Large intestine (tissue), 3 donors: Measurements from ENCODE around the gene KCTD17. TPM values are rescaled to one million over a fixed set of nuclear protein-coding genes. Genes with fewer than 3 reads are reported as not detected.

Experiments
- DNase-seq, 2 donors: peaks; one replicate each; pipeline versions ENCODE4 v3.0.0 to v3.0.0-alpha.2; 2013
- H3K27ac ChIP-seq: one replicate; pipeline ENCODE4 v1.5.1; 2013; ENCODE audit warnings: low read length
- H3K27me3 ChIP-seq: 2 replicates; pipeline ENCODE4 v1.6.1; 2013; ENCODE audit warnings: low read length; ENCODE audit not compliant: control insufficient read depth, insufficient read depth
- H3K36me3 ChIP-seq: 2 replicates; pipeline ENCODE4 v1.6.1; 2013; ENCODE audit warnings: low read length; ENCODE audit not compliant: control insufficient read depth, insufficient read depth
- H3K4me1 ChIP-seq: one replicate; pipeline ENCODE4 v1.6.1; 2013; ENCODE audit warnings: low read length; ENCODE audit not compliant: control insufficient read depth, insufficient read depth
- H3K4me3 ChIP-seq: one replicate; pipeline ENCODE4 v1.5.1; 2013; ENCODE audit warnings: low read length
- H3K9me3 ChIP-seq: one replicate; pipeline ENCODE4 v1.6.1; 2013; ENCODE audit warnings: mild to moderate bottlenecking, low read depth, low read length, moderate library complexity; ENCODE audit not compliant: control insufficient read depth
- WGBS: methylation state at CpG from one replicate; pipeline ENCODE4 v1.1.5; 2013; ENCODE audit warnings: low lambda C conversion rate; ENCODE audit not compliant: insufficient coverage; 5-methylcytosine and 5-hydroxymethylcytosine counted together
- polyA plus RNA-seq: library from polyadenylated mRNA; unstranded; fragments of 120-200 nt; gene quantifications from one replicate; pipeline ENCODE4 v1.2.1, GENCODE V29; 2013

The KCTD17 gene
- polyA plus RNA-seq, 1 donor = 14.1 TPM

DNA sequence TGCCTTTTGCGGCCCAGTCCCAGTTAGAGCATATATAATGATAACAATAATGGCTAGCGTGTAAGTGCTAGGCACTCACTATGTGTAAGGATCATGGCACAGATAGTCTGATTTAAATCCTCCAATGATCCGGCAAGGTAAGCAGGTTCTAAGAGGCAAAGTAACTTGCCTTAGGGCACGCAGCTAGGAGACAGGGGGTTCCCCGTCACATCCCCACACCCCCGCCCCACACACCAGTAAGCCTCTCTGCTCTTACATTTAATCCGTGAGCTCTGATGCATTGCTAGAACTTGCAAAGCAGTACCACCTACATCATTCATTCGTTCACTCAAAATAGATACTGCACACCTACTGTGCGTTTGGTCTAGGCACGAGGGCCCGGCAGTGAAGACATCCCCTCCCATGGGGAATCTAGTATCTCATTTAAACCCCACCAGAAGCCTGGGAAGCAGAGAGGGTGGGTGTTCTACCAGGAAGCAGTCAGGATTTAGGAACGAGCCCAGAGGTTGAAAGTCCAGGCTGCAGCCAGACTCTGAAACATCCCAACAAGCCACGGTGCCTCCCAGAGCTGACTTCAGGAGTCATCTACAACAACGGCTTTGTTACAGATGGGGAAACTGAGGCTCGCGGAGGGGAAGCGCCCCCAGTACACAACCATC, 37.3 kb downstream of the KCTD17 start:
- no peaks in the 10 kb centered on the region for H3K36me3 ChIP-seq
- peaks cover 2% of the 10 kb centered on the region for H3K4me1 ChIP-seq
- peak in 1 of 2 donors; percentile 42 for DNase-seq
- no CpG with 5 or more reads among the region's 17 CpGs for WGBS
- no peaks in the 10 kb centered on the region for H3K9me3 ChIP-seq
- H3K4me3 ChIP-seq = no peak overlapping the region
- H3K27ac ChIP-seq = no peak overlapping the region
- H3K27me3 ChIP-seq = no peaks in the 10 kb centered on the region

DNA sequence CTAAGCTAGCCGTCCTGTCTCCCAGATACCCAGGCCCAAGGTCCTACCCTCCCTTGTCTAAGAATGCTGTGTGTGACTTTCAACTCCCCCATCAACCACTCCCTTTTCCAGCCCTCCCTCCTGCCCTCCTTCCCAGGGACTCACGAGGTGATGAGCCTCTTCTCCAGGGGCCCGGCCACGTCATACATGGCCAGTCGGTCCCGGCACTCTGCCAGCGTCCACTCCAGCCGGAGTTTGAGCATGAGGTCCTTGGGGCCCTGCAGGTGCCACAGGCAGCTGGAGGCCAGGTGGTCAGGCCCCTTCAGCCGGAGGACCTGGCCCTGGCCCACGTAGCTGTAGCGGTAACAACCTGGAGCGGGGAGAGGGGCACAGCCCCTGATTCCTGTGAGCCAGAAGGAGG, 37.9 kb downstream of the KCTD17 start:
- DNase-seq = peak in 1 of 2 donors; percentile 53
- peaks cover 2% of the 10 kb centered on the region for H3K4me1 ChIP-seq
- whole genome bisulfite sequencing = no CpG with 5 or more reads among the region's 12 CpGs
- no peaks in the 10 kb centered on the region for H3K27me3 ChIP-seq
- no peaks in the 10 kb centered on the region for H3K36me3 ChIP-seq
- H3K4me3 ChIP-seq = no peak overlapping the region
- H3K9me3 ChIP-seq = no peaks in the 10 kb centered on the region
- H3K27ac ChIP-seq = no peak overlapping the region

- Histone ChIP-seq H3K9me3 (no peaks in the 10 kb centered on the region), H3K27me3 (no peaks in the 10 kb centered on the region), H3K36me3 (no peaks in the 10 kb centered on the region), H3K27ac (no peak overlapping the region), H3K4me3 (no peak overlapping the region), H3K4me1 (peaks cover 2% of the 10 kb centered on the region)
- WGBS = no CpG with 5 or more reads among the region's 9 CpGs
- no peak for DNase-seq
These were observed 39.6 kb downstream of the KCTD17 start for GRCh38 chr22:37090920-37091695.

DNA sequence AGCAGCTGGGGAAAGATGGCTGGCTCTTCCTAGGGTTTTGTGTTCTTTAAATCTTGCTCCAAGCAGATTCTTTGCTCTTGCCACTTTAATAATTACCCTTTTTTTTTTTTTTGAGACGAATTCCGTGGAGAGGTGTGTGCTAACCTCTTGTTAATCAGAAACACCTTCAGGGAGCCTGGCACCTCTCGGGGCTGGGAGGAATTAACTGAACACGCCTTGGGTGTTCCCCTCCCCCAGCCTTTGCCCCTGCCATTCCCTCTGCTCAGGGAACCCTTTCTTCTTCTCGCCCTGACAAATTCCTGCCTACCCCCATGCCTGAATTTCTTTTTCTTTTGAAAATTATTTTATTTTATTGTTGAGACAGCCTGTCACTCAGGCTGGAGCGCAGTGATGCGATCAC, 40.5 kb downstream of the KCTD17 start:
- no peaks in the 10 kb centered on the region for H3K27me3 ChIP-seq
- no CpG with 5 or more reads among the region's 7 CpGs for WGBS
- H3K9me3 ChIP-seq = no peaks in the 10 kb centered on the region
- H3K36me3 ChIP-seq = no peaks in the 10 kb centered on the region
- DNase-seq = no peak
- H3K4me1 ChIP-seq = peaks cover 2% of the 10 kb centered on the region
- no peak overlapping the region for H3K27ac ChIP-seq
- H3K4me3 ChIP-seq = no peak overlapping the region

DNA sequence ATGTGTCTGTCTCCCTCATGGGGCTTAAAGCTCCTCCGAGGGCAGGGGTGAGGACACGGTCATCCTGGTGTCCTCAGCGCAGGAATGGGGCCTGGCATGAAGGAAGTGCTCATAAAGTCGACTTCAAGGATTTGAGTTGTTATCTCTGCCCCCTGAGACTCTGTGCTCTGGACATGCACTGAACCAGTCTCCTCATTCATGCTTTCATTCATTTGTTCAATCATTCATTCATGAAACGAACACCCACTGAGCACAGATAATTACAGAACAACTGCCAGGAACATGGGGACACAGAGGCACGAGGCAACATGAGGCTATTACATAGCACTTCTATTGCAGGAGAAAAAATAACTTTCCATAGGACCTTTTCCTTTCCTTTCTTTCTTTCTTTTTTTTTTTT, 41.5 kb downstream of the KCTD17 start:
- no CpG with 5 or more reads among the region's 6 CpGs for WGBS
- no peak for DNase-seq
- Histone ChIP-seq H3K9me3 (no peaks in the 10 kb centered on the region), H3K36me3 (no peaks in the 10 kb centered on the region), H3K4me3 (no peak overlapping the region), H3K27ac (no peak overlapping the region), H3K4me1 (peaks cover 1% of the 10 kb centered on the region), H3K27me3 (no peaks in the 10 kb centered on the region)

- no peak overlapping the region for H3K4me3 ChIP-seq
- DNase-seq = no peak
- no peaks in the 10 kb centered on the region for H3K27me3 ChIP-seq
- peaks cover 5% of the 10 kb centered on the region for H3K4me1 ChIP-seq
- H3K36me3 ChIP-seq = no peaks in the 10 kb centered on the region
- H3K27ac ChIP-seq = no peak overlapping the region
- WGBS = 20% methylated on average over 1 of the region's 1 CpG
- H3K9me3 ChIP-seq = no peaks in the 10 kb centered on the region
These were observed 42.7 kb downstream of the KCTD17 start for GRCh38 chr22:37094239-37094638.

GRCh38 chr22:37095113-37095512, 43.6 kb downstream of the KCTD17 start:
- no peak for DNase-seq
- Histone ChIP-seq H3K27me3 (no peaks in the 10 kb centered on the region), H3K9me3 (no peaks in the 10 kb centered on the region), H3K4me3 (no peak overlapping the region), H3K27ac (no peak overlapping the region), H3K4me1 (peaks cover 14% of the 10 kb centered on the region), H3K36me3 (no peaks in the 10 kb centered on the region)
- no CpG with 5 or more reads among the region's 11 CpGs for WGBS

- Histone ChIP-seq H3K9me3 (no peaks in the 10 kb centered on the region), H3K4me3 (no peak overlapping the region), H3K4me1 (peaks cover 35% of the 10 kb centered on the region), H3K27me3 (no peaks in the 10 kb centered on the region), H3K36me3 (no peaks in the 10 kb centered on the region), H3K27ac (no peak overlapping the region)
- DNase-seq = no peak
- no CpG with 5 or more reads among the region's 13 CpGs for WGBS
These were observed 45.8 kb downstream of the KCTD17 start for GRCh38 chr22:37097346-37097745.

DNA sequence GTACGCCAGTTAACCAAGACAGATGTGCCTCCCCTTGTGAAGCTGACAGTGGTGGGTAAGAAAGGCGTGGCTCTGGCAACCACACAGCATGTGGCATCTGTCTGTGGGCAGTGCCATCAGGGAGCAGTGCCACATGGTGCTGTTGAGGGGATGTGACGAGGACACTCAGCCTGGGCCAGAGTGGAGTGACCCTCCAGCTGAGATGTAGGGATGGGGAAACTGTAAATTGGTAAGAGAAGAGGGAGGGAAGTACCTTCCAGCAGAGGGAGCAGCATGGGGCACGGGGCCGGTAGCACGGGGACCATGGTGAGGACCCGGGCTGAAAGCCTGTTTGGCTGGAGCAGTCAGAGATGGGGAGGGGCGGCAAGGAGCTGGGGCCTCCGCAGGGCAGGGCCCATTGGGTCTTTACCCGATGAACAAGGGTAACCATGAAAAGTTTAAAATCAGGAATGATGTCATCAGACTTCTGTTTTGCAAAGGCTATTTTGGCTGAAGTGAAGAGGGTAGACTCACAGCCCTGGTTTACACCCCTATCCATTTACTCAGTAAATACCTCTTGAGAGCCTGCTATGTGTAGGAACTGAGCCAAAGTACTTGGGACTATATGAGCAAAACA, 47.5 kb downstream of the KCTD17 start:
- no peak overlapping the region for H3K27ac ChIP-seq
- H3K4me3 ChIP-seq = no peak overlapping the region
- WGBS = 100% methylated on average over 1 of the region's 10 CpGs
- H3K27me3 ChIP-seq = no peaks in the 10 kb centered on the region
- no peak for DNase-seq
- H3K4me1 ChIP-seq = peaks cover 40% of the 10 kb centered on the region
- no peaks in the 10 kb centered on the region for H3K9me3 ChIP-seq
- H3K36me3 ChIP-seq = no peaks in the 10 kb centered on the region

GRCh38 chr22:37100589-37101127, 49.1 kb downstream of the KCTD17 start:
- H3K36me3 ChIP-seq = no peaks in the 10 kb centered on the region
- no CpG with 5 or more reads among the region's 8 CpGs for WGBS
- H3K4me1 ChIP-seq = peaks cover 40% of the 10 kb centered on the region
- no peak overlapping the region for H3K4me3 ChIP-seq
- DNase-seq = peak; percentile 86 to 95
- H3K27ac ChIP-seq = peak overlapping the region; percentile 92
- H3K27me3 ChIP-seq = no peaks in the 10 kb centered on the region
- H3K9me3 ChIP-seq = no peaks in the 10 kb centered on the region
